Upper lobe of left lung (tissue), 4 donors: ENCODE results near the gene DPP6.

Source experiments
- EP300 ChIP-seq, 4 donors: sonication (generic); formaldehyde crosslinking; IDR thresholded peaks; one replicate each; pipeline ENCODE4 v1.5.1; 2017; ENCODE audit warnings: antibody characterized with exemption in 4 of 4, control low read depth in 2 of 4
- POLR2A ChIP-seq, 4 donors: fragments of 450-650 bp; IDR thresholded peaks; one replicate each; pipeline ENCODE4 v1.5.1; 2016 to 2017; ENCODE audit warnings: antibody characterized with exemption in 4 of 4, mild to moderate bottlenecking in 2 of 4
- POLR2AphosphoS5 ChIP-seq, 2 donors: sonication (generic); formaldehyde crosslinking; IDR thresholded peaks; one replicate each; pipeline ENCODE4 v1.5.1; 2017; ENCODE audit warnings: antibody characterized with exemption in 2 of 2
- TF ChIP-seq, protein P1 (sequence below), 6 experiments: fragments of 450-650 bp in 4 of 6; fragments of 200-600 bp in 2 of 6; sonication (generic) in 2 of 6; IDR thresholded peaks; one replicate each; pipeline ENCODE4 v1.5.1; 2016 to 2019; ENCODE audit warnings: antibody characterized with exemption in 6 of 6

DNA sequence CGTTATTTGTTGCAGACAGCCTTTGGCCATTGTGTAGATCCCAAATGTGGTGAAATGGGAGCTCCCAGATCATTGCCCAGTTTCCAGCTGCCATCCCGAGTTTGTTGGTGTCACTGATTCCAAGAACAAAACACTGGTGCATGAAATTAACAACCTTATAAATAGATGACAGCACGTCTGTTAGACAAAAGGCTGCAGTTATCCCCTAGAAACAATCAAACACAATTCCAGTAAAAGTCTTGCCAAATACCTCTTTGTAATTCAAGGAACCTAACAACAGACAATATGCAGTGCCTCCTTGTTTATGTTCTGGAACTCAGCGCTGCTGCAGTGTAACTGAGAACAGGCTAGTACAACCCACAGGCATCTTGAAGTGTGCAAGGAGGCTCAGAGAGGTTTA lies 546.2 kb downstream of the DPP6 start:
- TF ChIP-seq, protein P1, sequence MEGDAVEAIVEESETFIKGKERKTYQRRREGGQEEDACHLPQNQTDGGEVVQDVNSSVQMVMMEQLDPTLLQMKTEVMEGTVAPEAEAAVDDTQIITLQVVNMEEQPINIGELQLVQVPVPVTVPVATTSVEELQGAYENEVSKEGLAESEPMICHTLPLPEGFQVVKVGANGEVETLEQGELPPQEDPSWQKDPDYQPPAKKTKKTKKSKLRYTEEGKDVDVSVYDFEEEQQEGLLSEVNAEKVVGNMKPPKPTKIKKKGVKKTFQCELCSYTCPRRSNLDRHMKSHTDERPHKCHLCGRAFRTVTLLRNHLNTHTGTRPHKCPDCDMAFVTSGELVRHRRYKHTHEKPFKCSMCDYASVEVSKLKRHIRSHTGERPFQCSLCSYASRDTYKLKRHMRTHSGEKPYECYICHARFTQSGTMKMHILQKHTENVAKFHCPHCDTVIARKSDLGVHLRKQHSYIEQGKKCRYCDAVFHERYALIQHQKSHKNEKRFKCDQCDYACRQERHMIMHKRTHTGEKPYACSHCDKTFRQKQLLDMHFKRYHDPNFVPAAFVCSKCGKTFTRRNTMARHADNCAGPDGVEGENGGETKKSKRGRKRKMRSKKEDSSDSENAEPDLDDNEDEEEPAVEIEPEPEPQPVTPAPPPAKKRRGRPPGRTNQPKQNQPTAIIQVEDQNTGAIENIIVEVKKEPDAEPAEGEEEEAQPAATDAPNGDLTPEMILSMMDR (IDR thresholded peaks at IDR 0.05) = no peak
- TF ChIP-seq POLR2A (IDR thresholded peaks at IDR 0.05) (no peak), EP300 (IDR thresholded peaks at IDR 0.05) (no peak), POLR2AphosphoS5 (IDR thresholded peaks at IDR 0.05) (no peak)
